Mucosa of descending colon (tissue), 3 donors: Measurements from ENCODE around the gene PRM3. TPM values are rescaled to one million over a fixed set of nuclear protein-coding genes. Genes with fewer than 3 reads are reported as not detected.

Experiments used
- ATAC-seq: fragments of 200-7000 bp; cut with Tn5 transposase; one replicate; pipeline ENCODE4 v1.9.1; 2020; ENCODE audit warnings: mild to moderate bottlenecking, moderate library complexity
- DNase-seq, 3 donors: peaks; one replicate each; pipeline ENCODE4 v3.0.0-alpha.2; 2020
- H3K36me3 ChIP-seq: fragments of 200-600 bp; one replicate; pipeline ENCODE4 v1.8.0; 2021; ENCODE audit warnings: low read depth, mild to moderate bottlenecking
- H3K4me1 ChIP-seq: fragments of 200-600 bp; one replicate; pipeline ENCODE4 v1.8.0; 2021; ENCODE audit warnings: low read depth, mild to moderate bottlenecking
- H3K4me3 ChIP-seq: fragments of 200-600 bp; one replicate; pipeline ENCODE4 v1.8.0; 2021; ENCODE audit warnings: mild to moderate bottlenecking
- H3K9me3 ChIP-seq: fragments of 200-600 bp; one replicate; pipeline ENCODE4 v1.8.0; 2021; ENCODE audit warnings: mild to moderate bottlenecking
- CTCF ChIP-seq: fragments of 200-600 bp; IDR thresholded peaks from one replicate; pipeline ENCODE4 v1.8.0; 2022; ENCODE audit warnings: antibody characterized with exemption, mild to moderate bottlenecking
- intact Hi-C, 2 donors: fragments of 100-400 bp; cut with DNase I in 1 of 2; cut with micrococcal nuclease in 1 of 2; formaldehyde crosslinking; loops; one replicate each; pipeline versions ENCODE4 v1.11.0 to v1.11.1; 2022; cut with DNase I, micrococcal nuclease
- total RNA-seq, 3 donors: library from RNA; stranded (reverse); fragmentation: NEBNext Ultra II Directional in 2 of 3; extraction: Animal tissue kit (Norgen Biotek cat#: 25700) in 2 of 3; gene quantifications; one replicate each; pipeline versions ENCODE4 v1.2.1 to v1.2.4, GENCODE V29; 2021 to 2023
- donor health status: DM: no; HTN: no; CAD: no; lungs with moderate emphysema.
- donor health status: DM: no; HTN: no; CAD: no.
- donor health status: DM: no; HTN: yes; CAD: no.

PRM3 gene
- total RNA-seq, 3 donors from 2014 or later: not detected

GRCh38 chr16:11253995-11254912, 19.2 kb downstream of the PRM3 start:
- H3K4me1 ChIP-seq: peaks cover 18% of the 10 kb centered on the region
- TF ChIP-seq CTCF: no peak
- no peaks in the 10 kb centered on the region for H3K9me3 ChIP-seq
- no peaks in the 10 kb centered on the region for H3K36me3 ChIP-seq
- no peak for DNase-seq
- intact Hi-C loops: loop anchor here in 1 of 2 donors (10.0 kb wide), 1 partner anchor 279 kb away; no protein-coding TSS in a partner anchor
- H3K4me3 ChIP-seq: peak overlapping the region; percentile 63
- ATAC-seq: no peak

DNA sequence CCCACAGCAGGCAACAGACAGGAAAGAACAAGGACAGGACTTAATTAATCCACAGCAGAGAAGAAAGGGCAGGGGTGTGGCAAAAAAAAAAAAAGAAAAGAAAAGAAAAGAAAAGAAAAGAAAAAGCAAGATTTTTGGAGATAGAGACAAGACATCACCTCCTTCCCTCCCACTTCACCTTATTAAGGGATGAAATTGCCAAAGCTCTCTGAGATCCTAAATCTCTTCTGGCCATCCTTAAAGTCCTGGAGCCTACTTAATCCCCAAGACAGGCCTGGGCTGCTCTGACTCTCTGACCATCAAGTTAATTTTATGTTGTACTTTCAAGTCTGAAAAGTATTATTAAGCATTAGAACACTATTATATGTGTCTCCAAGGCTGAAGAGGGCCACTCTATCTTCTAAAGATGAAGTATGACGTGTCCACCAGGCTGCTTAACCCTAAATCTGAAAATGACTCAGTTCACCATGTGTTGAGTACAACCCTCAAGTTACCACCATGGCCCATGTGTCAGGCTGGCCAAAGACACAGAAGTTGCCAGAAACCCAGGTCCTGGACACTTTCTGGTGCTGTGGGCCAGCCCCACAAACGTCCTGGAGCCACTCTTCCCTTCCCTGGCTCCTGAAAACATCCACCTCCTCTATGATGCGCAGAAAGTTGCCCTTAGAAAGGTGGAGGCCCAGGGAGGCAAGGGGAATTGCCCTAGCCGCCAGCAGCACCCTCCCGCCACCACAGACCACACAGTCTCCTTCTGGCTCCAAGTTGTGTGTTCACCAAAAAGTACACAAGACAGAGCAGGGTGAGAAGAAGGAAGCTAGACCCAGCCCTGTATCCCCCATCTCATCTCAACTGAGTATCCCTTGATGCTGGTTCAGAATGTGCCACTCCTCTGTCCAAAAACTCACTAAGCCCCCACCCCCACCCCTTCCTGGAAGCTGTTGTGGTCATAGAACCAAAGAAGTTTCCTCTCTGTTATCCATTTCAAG, 20.1 kb downstream of the PRM3 start:
- DNase-seq: no peak
- Histone ChIP-seq H3K36me3 (no peaks in the 10 kb centered on the region), H3K4me1 (peaks cover 13% of the 10 kb centered on the region), H3K9me3 (no peaks in the 10 kb centered on the region), H3K4me3 (no peak overlapping the region)
- ATAC-seq: no peak
- intact Hi-C loops: loop anchor here in 1 of 2 donors (10.0 kb wide), 1 partner anchor 279 kb away; no protein-coding TSS in a partner anchor
- TF ChIP-seq CTCF: no peak

- Histone ChIP-seq H3K4me3 (no peak overlapping the region), H3K9me3 (no peaks in the 10 kb centered on the region), H3K4me1 (peaks cover 11% of the 10 kb centered on the region), H3K36me3 (no peaks in the 10 kb centered on the region)
- no peak for TF ChIP-seq CTCF
- intact Hi-C loops: loop anchor here in 1 of 2 donors (10.0 kb wide), 1 partner anchor 278 kb away; no protein-coding TSS in a partner anchor
- no peak for ATAC-seq
- no peak for DNase-seq
Measured at GRCh38 chr16:11252482-11252931, 20.9 kb downstream of the PRM3 start.

DNA sequence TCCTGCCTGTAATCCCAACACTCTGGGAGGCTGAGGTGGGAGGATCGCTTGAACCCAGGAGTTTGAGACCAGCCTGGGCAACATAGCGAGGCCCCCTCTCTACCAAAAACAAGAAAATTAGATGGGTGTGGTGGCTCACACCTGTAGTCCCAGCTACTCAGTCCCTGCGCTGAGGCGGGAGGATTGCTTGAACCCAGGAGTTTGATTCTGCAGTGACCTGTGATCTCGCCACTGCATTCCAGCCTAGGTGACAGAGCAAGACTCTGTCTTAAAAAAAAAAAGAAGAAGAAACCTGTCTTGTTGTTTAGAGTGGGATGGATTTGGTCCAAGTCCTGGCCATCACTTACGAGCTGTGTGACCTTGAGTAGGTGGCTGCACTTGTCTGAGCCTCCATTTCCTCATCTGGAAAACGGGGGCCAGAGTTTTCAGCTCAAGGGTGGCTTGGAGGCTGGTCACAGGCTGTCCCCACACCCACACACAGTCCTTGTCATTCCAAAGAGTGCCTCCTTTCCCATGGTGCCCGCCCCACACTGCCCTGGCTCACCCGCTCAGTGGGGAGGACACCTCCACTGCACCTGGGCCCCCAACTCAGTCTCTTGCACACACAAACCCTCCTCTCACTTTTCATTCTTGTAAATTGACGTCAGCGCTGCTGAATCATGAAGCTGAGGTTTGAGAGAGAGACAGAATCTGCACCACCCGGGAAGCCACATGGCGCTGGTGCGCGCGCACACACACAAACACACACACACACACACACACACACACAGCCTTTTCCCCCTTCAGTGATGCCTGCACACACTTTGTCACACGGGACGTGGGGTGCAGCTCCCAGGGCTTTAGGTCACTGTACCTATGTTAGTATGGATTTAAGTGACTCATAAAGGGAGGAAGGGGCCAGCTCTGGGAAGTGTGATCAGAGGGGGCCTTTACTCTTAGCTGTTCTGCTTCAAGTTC, 21.6 kb downstream of the PRM3 start:
- H3K36me3 ChIP-seq: no peaks in the 10 kb centered on the region
- DNase-seq (peak in 2 of 3 donors; percentile 51 to 80), ATAC-seq (no peak)
- intact Hi-C loops: loop anchor here in 1 of 2 donors (10.0 kb wide), 1 partner anchor 277 kb away; no protein-coding TSS in a partner anchor
- H3K4me1 ChIP-seq: peaks cover 4% of the 10 kb centered on the region
- no peak for TF ChIP-seq CTCF
- no peak overlapping the region for H3K4me3 ChIP-seq
- no peaks in the 10 kb centered on the region for H3K9me3 ChIP-seq
